OCI-LY1 (cell line): Measurements from ENCODE around the gene DEFB108B.
"Not testable (repeated sequence)": the region's sequence is repeated elsewhere in the genome, so short reads cannot be mapped to it uniquely, and the experiment has no call there.

Experiments
- CTCF ChIP-seq: fragments of 200-600 bp; sonication (generic), shearing (Covaris generic); IDR thresholded peaks from 2 replicates; pipeline ENCODE4 v1.5.1; 2017; ENCODE audit warnings: mild to moderate bottlenecking, antibody characterized with exemption, low read length, moderate library complexity, mixed read lengths
- EZH2 ChIP-seq: fragments of 200-600 bp; sonication (generic), shearing (Covaris generic); IDR thresholded peaks from 2 replicates; pipeline ENCODE4 v1.8.0; 2017; ENCODE audit warnings: borderline replicate concordance, mixed run types, mild to moderate bottlenecking, antibody characterized with exemption, low read length, moderate library complexity, mixed read lengths

GRCh38 chr11:71795236-71795635 is 37.8 kb upstream of the DEFB108B start:
- not testable (repeated sequence) for TF ChIP-seq CTCF, EZH2
